Measurements from ENCODE around the gene HSF2.

Gene HSF2

DNA sequence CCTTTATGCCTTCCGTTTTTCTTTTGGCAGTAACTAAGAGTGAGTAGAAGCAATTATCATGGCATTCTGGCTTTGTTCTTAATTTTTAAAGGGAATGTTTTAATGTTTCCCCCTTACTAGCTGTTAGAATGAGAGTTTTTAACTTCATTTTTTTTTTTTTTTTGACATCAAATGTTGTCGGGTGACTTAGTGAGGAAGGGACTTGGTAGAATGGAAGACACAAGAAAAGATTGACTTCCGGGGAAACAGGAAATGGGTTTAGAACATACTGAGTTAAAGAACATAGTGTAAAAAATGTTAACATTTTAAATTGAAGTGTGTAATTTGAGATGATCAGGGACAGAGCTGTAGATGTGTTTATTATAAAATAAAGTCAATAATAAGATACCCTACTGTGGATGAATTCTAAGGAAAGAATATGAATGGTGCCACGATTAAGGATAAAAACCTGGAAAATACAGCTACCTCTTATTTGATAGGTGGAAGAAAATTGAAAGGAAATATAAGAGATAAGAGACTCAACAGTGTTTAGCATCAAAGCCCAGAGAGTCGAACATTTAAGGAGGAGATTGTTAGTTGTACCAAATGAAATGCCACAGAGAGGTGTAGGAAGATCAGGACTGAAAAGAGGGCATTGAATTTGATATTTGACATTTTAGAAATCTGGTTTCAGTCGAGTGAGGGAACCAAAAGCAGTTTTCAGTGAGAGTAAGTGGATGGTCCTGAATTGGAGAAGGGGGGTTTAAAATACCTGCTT, 9.4 kb downstream of the HSF2 start:
- Histone ChIP-seq H2AFZ (ENCODE audit: low read depth, low read length) (no peak overlapping the region), H3K4me2 (ENCODE audit: low read length) (no peak overlapping the region), H3K36me3 (replicated peaks; ENCODE audit: low read depth, low read length) (no peaks in the 10 kb centered on the region), H3K4me1 (ENCODE audit: low read length) (no peaks in the 10 kb centered on the region), H3K79me2 (ENCODE audit: low read length) (peaks cover 81% of the 10 kb centered on the region), H3K9me3 (ENCODE audit: insufficient read depth, low read length) (no peaks in the 10 kb centered on the region), H4K20me1 (ENCODE audit: insufficient read depth, low read length) (peaks cover 24% of the 10 kb centered on the region), H3K27ac (ENCODE audit: low read length) (no peak overlapping the region), H3K4me3 (ENCODE audit: low read length) (no peak overlapping the region), H3K27me3 (ENCODE audit: low read depth, low read length) (no peaks in the 10 kb centered on the region), H3K9ac (ENCODE audit: low read length) (no peak overlapping the region)
- TF ChIP-seq, protein P1, sequence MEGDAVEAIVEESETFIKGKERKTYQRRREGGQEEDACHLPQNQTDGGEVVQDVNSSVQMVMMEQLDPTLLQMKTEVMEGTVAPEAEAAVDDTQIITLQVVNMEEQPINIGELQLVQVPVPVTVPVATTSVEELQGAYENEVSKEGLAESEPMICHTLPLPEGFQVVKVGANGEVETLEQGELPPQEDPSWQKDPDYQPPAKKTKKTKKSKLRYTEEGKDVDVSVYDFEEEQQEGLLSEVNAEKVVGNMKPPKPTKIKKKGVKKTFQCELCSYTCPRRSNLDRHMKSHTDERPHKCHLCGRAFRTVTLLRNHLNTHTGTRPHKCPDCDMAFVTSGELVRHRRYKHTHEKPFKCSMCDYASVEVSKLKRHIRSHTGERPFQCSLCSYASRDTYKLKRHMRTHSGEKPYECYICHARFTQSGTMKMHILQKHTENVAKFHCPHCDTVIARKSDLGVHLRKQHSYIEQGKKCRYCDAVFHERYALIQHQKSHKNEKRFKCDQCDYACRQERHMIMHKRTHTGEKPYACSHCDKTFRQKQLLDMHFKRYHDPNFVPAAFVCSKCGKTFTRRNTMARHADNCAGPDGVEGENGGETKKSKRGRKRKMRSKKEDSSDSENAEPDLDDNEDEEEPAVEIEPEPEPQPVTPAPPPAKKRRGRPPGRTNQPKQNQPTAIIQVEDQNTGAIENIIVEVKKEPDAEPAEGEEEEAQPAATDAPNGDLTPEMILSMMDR (IDR thresholded peaks at IDR 0.05; ENCODE audit: low read depth, low read length) = no peak
- TF ChIP-seq EZH2phosphoT487 (IDR thresholded peaks at IDR 0.05; ENCODE audit: low read depth) = no peak

DNA sequence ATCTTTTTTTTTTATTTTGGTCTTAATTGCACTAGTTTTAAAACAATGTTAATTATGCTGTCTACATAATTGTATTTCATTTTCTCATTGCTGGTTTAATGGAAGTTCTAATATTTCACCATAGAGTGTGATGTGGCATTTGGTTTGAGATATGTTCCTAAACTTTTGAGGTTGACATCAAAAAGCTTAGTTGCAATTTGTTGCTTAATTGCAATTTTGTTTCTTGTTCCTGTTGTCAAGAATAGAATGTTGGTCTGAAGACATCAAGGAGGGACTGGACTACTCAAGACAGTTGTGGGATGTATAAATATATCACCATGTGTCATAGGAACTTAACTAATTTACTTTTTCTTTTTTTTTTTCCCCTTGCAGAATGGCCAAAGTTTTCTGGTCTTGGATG, 12.5 kb downstream of the HSF2 start:
- no peak overlapping the region for H2AFZ ChIP-seq (ENCODE audit: low read depth, low read length)
- H4K20me1 ChIP-seq (ENCODE audit: insufficient read depth, low read length) = peaks cover 15% of the 10 kb centered on the region
- H3K4me3 ChIP-seq (ENCODE audit: low read length) = no peak overlapping the region
- H3K4me2 ChIP-seq (ENCODE audit: low read length) = no peak overlapping the region
- H3K27ac ChIP-seq (ENCODE audit: low read length) = no peak overlapping the region
- no peaks in the 10 kb centered on the region for H3K36me3 ChIP-seq (replicated peaks; ENCODE audit: low read depth, low read length)
- H3K9me3 ChIP-seq (ENCODE audit: insufficient read depth, low read length) = no peaks in the 10 kb centered on the region
- H3K27me3 ChIP-seq (ENCODE audit: low read depth, low read length) = no peaks in the 10 kb centered on the region
- H3K4me1 ChIP-seq (ENCODE audit: low read length) = no peaks in the 10 kb centered on the region
- TF ChIP-seq, protein P1 (IDR thresholded peaks at IDR 0.05; ENCODE audit: low read depth, low read length) = no peak
- TF ChIP-seq EZH2phosphoT487 (IDR thresholded peaks at IDR 0.05; ENCODE audit: low read depth) = no peak
- no peak overlapping the region for H3K9ac ChIP-seq (ENCODE audit: low read length)
- peaks cover 51% of the 10 kb centered on the region for H3K79me2 ChIP-seq (ENCODE audit: low read length)

DNA sequence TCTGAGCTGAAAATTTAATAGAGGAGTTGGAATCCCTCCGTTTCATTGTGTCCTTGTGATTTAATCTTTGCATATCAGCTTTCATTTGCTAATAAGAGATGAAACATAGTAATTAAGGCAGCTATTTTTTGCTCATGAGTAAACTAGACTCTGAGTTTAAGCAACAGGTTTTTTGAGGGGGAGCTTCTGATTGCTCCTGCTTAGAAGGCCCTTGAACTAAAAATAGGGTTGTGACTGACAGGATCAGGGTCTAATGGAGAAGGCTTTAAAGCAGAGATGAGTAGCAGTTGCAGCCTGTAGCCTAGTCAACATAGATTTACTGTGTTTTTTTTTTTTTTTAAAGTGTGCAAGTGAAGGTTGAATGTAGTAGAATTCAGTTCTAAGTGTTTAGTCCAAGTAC, 17.4 kb downstream of the HSF2 start:
- Histone ChIP-seq H3K27me3 (ENCODE audit: low read depth, low read length) (no peaks in the 10 kb centered on the region), H3K9me3 (ENCODE audit: insufficient read depth, low read length) (no peaks in the 10 kb centered on the region), H3K4me2 (ENCODE audit: low read length) (no peak overlapping the region), H3K9ac (ENCODE audit: low read length) (no peak overlapping the region), H3K4me3 (ENCODE audit: low read length) (no peak overlapping the region), H2AFZ (ENCODE audit: low read depth, low read length) (no peak overlapping the region), H3K79me2 (ENCODE audit: low read length) (peaks cover 5% of the 10 kb centered on the region), H3K27ac (ENCODE audit: low read length) (no peak overlapping the region), H4K20me1 (ENCODE audit: insufficient read depth, low read length) (no peaks in the 10 kb centered on the region), H3K36me3 (replicated peaks; ENCODE audit: low read depth, low read length) (peaks cover 8% of the 10 kb centered on the region), H3K4me1 (ENCODE audit: low read length) (no peaks in the 10 kb centered on the region)
- TF ChIP-seq EZH2phosphoT487 (IDR thresholded peaks at IDR 0.05; ENCODE audit: low read depth) = no peak
- TF ChIP-seq, protein P1 (IDR thresholded peaks at IDR 0.05; ENCODE audit: low read depth, low read length) = no peak

DNA sequence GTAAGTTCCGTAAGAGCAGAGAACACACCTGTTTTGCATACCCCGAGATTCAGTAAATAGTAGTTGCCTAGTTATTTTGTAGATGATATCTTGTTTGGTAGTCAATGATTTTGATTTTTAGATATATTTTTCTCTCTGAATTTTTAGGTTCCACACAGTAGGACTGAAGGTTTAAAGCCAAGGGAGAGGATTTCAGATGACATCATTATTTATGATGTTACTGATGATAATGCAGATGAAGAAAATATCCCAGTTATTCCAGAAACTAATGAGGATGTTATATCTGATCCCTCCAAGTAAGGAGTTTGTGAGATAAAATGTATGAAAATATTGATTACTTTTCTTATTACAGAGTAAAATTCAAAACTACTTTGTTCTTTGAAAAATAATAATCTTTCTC, 22.6 kb downstream of the HSF2 start:
- no peaks in the 10 kb centered on the region for H3K27me3 ChIP-seq (ENCODE audit: low read depth, low read length)

More for the DNA sequence above, 22.6 kb downstream of the HSF2 start:
- H3K79me2 ChIP-seq (ENCODE audit: low read length) = no peaks in the 10 kb centered on the region
- H3K9ac ChIP-seq (ENCODE audit: low read length) = no peak overlapping the region
- H3K9me3 ChIP-seq (ENCODE audit: insufficient read depth, low read length) = no peaks in the 10 kb centered on the region
- peaks cover 7% of the 10 kb centered on the region for H3K4me1 ChIP-seq (ENCODE audit: low read length)
- H3K4me2 ChIP-seq (ENCODE audit: low read length) = no peak overlapping the region
- no peak overlapping the region for H2AFZ ChIP-seq (ENCODE audit: low read depth, low read length)
- no peak overlapping the region for H3K27ac ChIP-seq (ENCODE audit: low read length)
- H3K4me3 ChIP-seq (ENCODE audit: low read length) = no peak overlapping the region
- no peaks in the 10 kb centered on the region for H4K20me1 ChIP-seq (ENCODE audit: insufficient read depth, low read length)
- no peak for TF ChIP-seq EZH2phosphoT487 (IDR thresholded peaks at IDR 0.05; ENCODE audit: low read depth)
- TF ChIP-seq, protein P1 (IDR thresholded peaks at IDR 0.05; ENCODE audit: low read depth, low read length) = no peak
- H3K36me3 ChIP-seq (replicated peaks; ENCODE audit: low read depth, low read length) = peaks cover 33% of the 10 kb centered on the region
